Measurements from ENCODE around the gene ZDHHC14. TPM values are rescaled to one million over a fixed set of nuclear protein-coding genes. Genes with fewer than 3 reads are reported as not detected.
A peak's percentile ranks its signal among the peaks of the same experiment; 100 is the strongest.

Gene ZDHHC14
- total RNA-seq, 1 experiment from 2014 or later: 1.7 TPM

- no peaks in the 10 kb centered on the region for H3K23me2 ChIP-seq (ENCODE audit: insufficient read length, low read depth, low read length, poor library complexity, severe bottlenecking)
- H3T11ph ChIP-seq (ENCODE audit: low read length): no peak overlapping the region
- no peak for TF ChIP-seq CTCF (conservative IDR thresholded peaks at IDR 0.05)
- no peak overlapping the region for H3K4me2 ChIP-seq (ENCODE audit: insufficient read depth, insufficient read length, low read length)
- no peaks in the 10 kb centered on the region for H3K27me3 ChIP-seq (ENCODE audit: insufficient read depth, low read length)
- no peak overlapping the region for H2AK5ac ChIP-seq (ENCODE audit: insufficient read length, low read length)
- H4K91ac ChIP-seq (ENCODE audit: insufficient read length, low read depth, low read length): no peak overlapping the region
- H3K4me1 ChIP-seq (ENCODE audit: insufficient read depth, low read length): peaks cover 6% of the 10 kb centered on the region; the same call in 1 of the 2 replicates
- Mint-ChIP-seq H3K9me3 (0 out of 5 replicates have a peak, but pooled peaks cover 0 to 3% of the 10 kb centered on the region in 2 experiments), H3K4me3 (no peak overlapping the region), H3K36me3 (ENCODE audit: insufficient read depth in 1 of 3, low read depth in 3 of 3) (peaks cover 0 to 4% (median 4%) of the 10 kb centered on the region in 3 experiments; a peak in 2 of 7 replicates), H3K27ac (peak overlapping the region; percentile 32 to 92 (median 65); a peak in 4 of 7 replicates), H3K27me3 (ENCODE audit: low read depth) (no peaks in the 10 kb centered on the region; the same call in 1 of the 2 replicates), H3K4me1 (peaks cover 33 to 38% of the 10 kb centered on the region in 2 experiments)
- H2BK12ac ChIP-seq (ENCODE audit: insufficient read length, low read depth, low read length): no peak overlapping the region
- no peaks in the 10 kb centered on the region for H3K79me2 ChIP-seq (ENCODE audit: insufficient read depth, low read length)
- H2BK20ac ChIP-seq (ENCODE audit: low read depth, low read length, poor library complexity, severe bottlenecking): no peak overlapping the region
- no peak overlapping the region for H3K23ac ChIP-seq (ENCODE audit: insufficient read length, low read depth, low read length)
- no peak overlapping the region for H4K5ac ChIP-seq (ENCODE audit: insufficient read length, low read depth, low read length)
- H3K9ac ChIP-seq (ENCODE audit: extremely low read depth, insufficient read length, low read length): no peak overlapping the region
- no peak overlapping the region for H3K14ac ChIP-seq (ENCODE audit: insufficient read depth, low read length)
- H4K8ac ChIP-seq (replicated peaks; ENCODE audit: insufficient read length, low read depth, low read length): no peak overlapping the region
- no peak overlapping the region for H3K18ac ChIP-seq (ENCODE audit: insufficient read length, low read depth, low read length)
- no peak overlapping the region for H2AFZ ChIP-seq (ENCODE audit: low read length)
- no peaks in the 10 kb centered on the region for H3K9me3 ChIP-seq (ENCODE audit: control insufficient read depth, low read depth, low read length)
- no CpG with 5 or more reads among the region's 6 CpGs for WGBS (ENCODE audit: extremely low coverage, insufficient read length, low lambda C conversion rate)
- H2BK5ac ChIP-seq (ENCODE audit: insufficient read length, low read length): no peak overlapping the region
- no peak overlapping the region for H2BK120ac ChIP-seq (ENCODE audit: low read depth, low read length, poor library complexity, severe bottlenecking)
- H2BK15ac ChIP-seq (ENCODE audit: low read depth, low read length): no peak overlapping the region
- DNase-seq: no peak
- H3K4ac ChIP-seq (ENCODE audit: low read depth, low read length): no peak overlapping the region
- no peaks in the 10 kb centered on the region for H3K79me1 ChIP-seq (ENCODE audit: insufficient read depth, low read depth, low read length, poor library complexity, severe bottlenecking)
- no peaks in the 10 kb centered on the region for H4K20me1 ChIP-seq (ENCODE audit: control insufficient read depth, insufficient read depth, insufficient read length)
- no peak overlapping the region for H3K56ac ChIP-seq (ENCODE audit: insufficient read length, low read depth, low read length)
- no peak overlapping the region for H3K27ac ChIP-seq (ENCODE audit: insufficient read length, low read depth, low read length)
These were observed 25.0 kb downstream of the ZDHHC14 start for GRCh38 chr6:157405986-157406385.

Data from H9 (cell line).